ENCODE measurements around the gene KCNA5. TPM values are rescaled to one million over a fixed set of nuclear protein-coding genes. Genes with fewer than 3 reads are reported as not detected.

Gene KCNA5
- total and polyA plus RNA-seq, 2 of the 13 experiments (the other 11 are each of a cell fraction or from before 2014, with no cell fraction given): not detected

DNA sequence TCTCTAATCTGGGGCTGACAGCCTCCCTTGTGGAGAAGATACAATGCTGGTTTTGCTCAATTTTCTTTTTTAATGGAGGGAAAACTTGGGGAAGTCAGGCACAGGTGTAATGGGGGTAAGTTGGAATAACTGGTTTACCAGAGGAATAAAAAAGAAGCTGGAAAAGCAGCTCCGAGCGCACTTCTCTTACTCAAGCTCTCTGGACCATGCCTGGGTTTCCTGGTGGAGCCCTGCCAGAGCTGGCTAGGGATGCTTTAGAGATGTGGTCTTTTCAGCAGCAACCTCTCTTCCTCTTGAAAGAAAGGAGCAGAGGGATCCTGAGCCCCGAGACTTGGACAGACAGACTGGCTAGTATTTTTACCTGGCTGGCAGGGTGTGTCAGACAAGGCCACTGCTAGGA, 3.9 kb upstream of the KCNA5 start:
- Histone ChIP-seq H3K36me3 (replicated peaks in 1 of 2; ENCODE audit: control insufficient read depth in 1 of 2, insufficient read depth in 2 of 2, low read length in 2 of 2) (no peaks in the 10 kb centered on the region), H3K27ac (ENCODE audit: extremely low read length, insufficient read depth, low read length) (no peak overlapping the region), H3K9ac (ENCODE audit: insufficient read depth, low read depth, low read length) (no peak overlapping the region), H2AFZ (ENCODE audit: low read length) (no peak overlapping the region), H3K27me3 (ENCODE audit: control insufficient read depth in 1 of 2, insufficient read depth in 2 of 2, low read length in 2 of 2) (peaks cover 0 to 7% of the 10 kb centered on the region in 2 experiments; a peak in 2 of 5 replicates), H4K20me1 (ENCODE audit: insufficient read depth, low read length) (no peaks in the 10 kb centered on the region), H3K4me1 (ENCODE audit: insufficient read depth, low read length) (no peaks in the 10 kb centered on the region), H3K4me2 (ENCODE audit: low read depth, low read length) (no peak overlapping the region), H3K4me3 (replicated peaks in 1 of 3; ENCODE audit: insufficient read depth in 1 of 3, low read depth in 2 of 3, low read length in 3 of 3) (no peak overlapping the region), H3K79me2 (ENCODE audit: insufficient read depth, low read length) (no peaks in the 10 kb centered on the region), H3K9me3 (ENCODE audit: low read length) (no peaks in the 10 kb centered on the region)
- no peak for FAIRE-seq
- POLR2A ChIA-PET: no interaction called here
- in situ Hi-C loops (cut with HindIII; ENCODE audit: extremely low pct_ligation_motif_present, low pct_unique_long_range_greater_than_20kb) (no loop called here), intact Hi-C loops (cut with micrococcal nuclease; ENCODE audit: unreplicated experiment) (no loop called here)
- TF ChIP-seq, protein P1, sequence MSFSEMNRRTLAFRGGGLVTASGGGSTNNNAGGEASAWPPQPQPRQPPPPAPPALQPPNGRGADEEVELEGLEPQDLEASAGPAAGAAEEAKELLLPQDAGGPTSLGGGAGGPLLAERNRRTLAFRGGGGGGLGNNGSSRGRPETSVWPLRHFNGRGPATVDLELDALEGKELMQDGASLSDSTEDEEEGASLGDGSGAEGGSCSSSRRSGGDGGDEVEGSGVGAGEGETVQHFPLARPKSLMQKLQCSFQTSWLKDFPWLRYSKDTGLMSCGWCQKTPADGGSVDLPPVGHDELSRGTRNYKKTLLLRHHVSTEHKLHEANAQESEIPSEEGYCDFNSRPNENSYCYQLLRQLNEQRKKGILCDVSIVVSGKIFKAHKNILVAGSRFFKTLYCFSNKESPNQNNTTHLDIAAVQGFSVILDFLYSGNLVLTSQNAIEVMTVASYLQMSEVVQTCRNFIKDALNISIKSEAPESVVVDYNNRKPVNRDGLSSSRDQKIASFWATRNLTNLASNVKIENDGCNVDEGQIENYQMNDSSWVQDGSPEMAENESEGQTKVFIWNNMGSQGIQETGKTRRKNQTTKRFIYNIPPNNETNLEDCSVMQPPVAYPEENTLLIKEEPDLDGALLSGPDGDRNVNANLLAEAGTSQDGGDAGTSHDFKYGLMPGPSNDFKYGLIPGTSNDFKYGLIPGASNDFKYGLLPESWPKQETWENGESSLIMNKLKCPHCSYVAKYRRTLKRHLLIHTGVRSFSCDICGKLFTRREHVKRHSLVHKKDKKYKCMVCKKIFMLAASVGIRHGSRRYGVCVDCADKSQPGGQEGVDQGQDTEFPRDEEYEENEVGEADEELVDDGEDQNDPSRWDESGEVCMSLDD (CRISPR knock-in tag; IDR thresholded peaks at IDR 0.05; ENCODE audit: borderline replicate concordance): no peak
- TF ChIP-seq, protein P2, sequence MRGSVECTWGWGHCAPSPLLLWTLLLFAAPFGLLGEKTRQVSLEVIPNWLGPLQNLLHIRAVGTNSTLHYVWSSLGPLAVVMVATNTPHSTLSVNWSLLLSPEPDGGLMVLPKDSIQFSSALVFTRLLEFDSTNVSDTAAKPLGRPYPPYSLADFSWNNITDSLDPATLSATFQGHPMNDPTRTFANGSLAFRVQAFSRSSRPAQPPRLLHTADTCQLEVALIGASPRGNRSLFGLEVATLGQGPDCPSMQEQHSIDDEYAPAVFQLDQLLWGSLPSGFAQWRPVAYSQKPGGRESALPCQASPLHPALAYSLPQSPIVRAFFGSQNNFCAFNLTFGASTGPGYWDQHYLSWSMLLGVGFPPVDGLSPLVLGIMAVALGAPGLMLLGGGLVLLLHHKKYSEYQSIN (CRISPR knock-in tag; IDR thresholded peaks at IDR 0.05; ENCODE audit: borderline replicate concordance): no peak
- TF ChIP-seq IRF2 (CRISPR knock-in tag; IDR thresholded peaks at IDR 0.05): no peak
- TF ChIP-seq ZNF232 (CRISPR knock-in tag; IDR thresholded peaks at IDR 0.05; ENCODE audit: borderline replicate concordance): no peak
- TF ChIP-seq ZNF503 (CRISPR knock-in tag; IDR thresholded peaks at IDR 0.05): no peak
- TF ChIP-seq ZNF724P (CRISPR knock-in tag; IDR thresholded peaks at IDR 0.05; ENCODE audit: borderline replicate concordance): no peak
- TF ChIP-seq ARID2 (CRISPR knock-in tag; IDR thresholded peaks at IDR 0.05; ENCODE audit: borderline replicate concordance): no peak
- no peak for TF ChIP-seq KDM2A (CRISPR knock-in tag; IDR thresholded peaks at IDR 0.05; ENCODE audit: borderline replicate concordance, low read depth)
- TF ChIP-seq THYN1 (CRISPR knock-in tag; IDR thresholded peaks at IDR 0.05; ENCODE audit: borderline replicate concordance, low read depth): no peak
- no peak for DNase-seq (ENCODE audit: low spot score)
- WGBS (ENCODE audit: low lambda C conversion rate): 0% methylated on average over 2 of the region's 3 CpGs
- CTCF ChIA-PET (ENCODE audit: low intra/inter-chr PET ratio, low total read pairs): no interaction called here
- no peak for ATAC-seq
- BruUV-seq (replicated peaks): no TSS peak

All from HepG2 (cell line).